GM12873 (cell line): Measurements from ENCODE around the gene HOXD4.

Source experiments
- CTCF ChIP-seq: IDR thresholded peaks from 2 replicates; pipeline ENCODE4 v1.5.1; 2012; ENCODE audit warnings: low read depth, mild to moderate bottlenecking, moderate library complexity, low read length, control low read depth; ENCODE audit not compliant: insufficient read depth; ENCODE audit errors: missing control alignments

The HOXD4 gene

GRCh38 chr2:176115883-176116813 lies 35.2 kb upstream of the HOXD4 start, which contains the start of gene HOXD10:
Gene HOXD10, plus strand, starts transcription at chr2:176116778. Its CDS starts 56 bp downstream, at chr2:176116834.
- no peak for TF ChIP-seq CTCF

- no peak for TF ChIP-seq CTCF
These were observed 34.1 kb upstream of the HOXD4 start for GRCh38 chr2:176117162-176117822.

GRCh38 chr2:176117823-176118371 lies 33.5 kb upstream of the HOXD4 start:
- no peak for TF ChIP-seq CTCF

- peak; percentile 53 for TF ChIP-seq CTCF
These were observed 32.6 kb upstream of the HOXD4 start for GRCh38 chr2:176118601-176119339.

- no peak for TF ChIP-seq CTCF
These were observed 30.8 kb upstream of the HOXD4 start for GRCh38 chr2:176120364-176121189.

- TF ChIP-seq CTCF: no peak
These were observed 29.9 kb upstream of the HOXD4 start for GRCh38 chr2:176121190-176122051.
